ENCODE measurements around the gene NSD2.

GRCh38 chr4:1988327-1988724, 117.1 kb downstream of the NSD2 start:
- no peak for TF ChIP-seq CTCF (conservative IDR thresholded peaks at IDR 0.05 in 1 of 2, IDR thresholded peaks at IDR 0.05 in 1 of 2; ENCODE audit: extremely low read depth in 1 of 2, insufficient read depth in 1 of 2, low read depth in 1 of 2, low read length in 2 of 2)
- TF ChIP-seq EZH2 (IDR thresholded peaks at IDR 0.05; ENCODE audit: borderline replicate concordance, low read length), result no peak
